NCI-H2029 treated with DMSO at 0.1 percent for 48 hours (cell line): Measurements from ENCODE around the gene ANKRD30B.
"Not testable (repeated sequence)": the region's sequence is repeated elsewhere in the genome, so short reads cannot be mapped to it uniquely, and the experiment has no call there.

Experiments used
- DNase-seq: peaks from one replicate; lab custom pipeline; 2025; lab: John Stamatoyannopoulos, UW

The ANKRD30B gene, protein sequence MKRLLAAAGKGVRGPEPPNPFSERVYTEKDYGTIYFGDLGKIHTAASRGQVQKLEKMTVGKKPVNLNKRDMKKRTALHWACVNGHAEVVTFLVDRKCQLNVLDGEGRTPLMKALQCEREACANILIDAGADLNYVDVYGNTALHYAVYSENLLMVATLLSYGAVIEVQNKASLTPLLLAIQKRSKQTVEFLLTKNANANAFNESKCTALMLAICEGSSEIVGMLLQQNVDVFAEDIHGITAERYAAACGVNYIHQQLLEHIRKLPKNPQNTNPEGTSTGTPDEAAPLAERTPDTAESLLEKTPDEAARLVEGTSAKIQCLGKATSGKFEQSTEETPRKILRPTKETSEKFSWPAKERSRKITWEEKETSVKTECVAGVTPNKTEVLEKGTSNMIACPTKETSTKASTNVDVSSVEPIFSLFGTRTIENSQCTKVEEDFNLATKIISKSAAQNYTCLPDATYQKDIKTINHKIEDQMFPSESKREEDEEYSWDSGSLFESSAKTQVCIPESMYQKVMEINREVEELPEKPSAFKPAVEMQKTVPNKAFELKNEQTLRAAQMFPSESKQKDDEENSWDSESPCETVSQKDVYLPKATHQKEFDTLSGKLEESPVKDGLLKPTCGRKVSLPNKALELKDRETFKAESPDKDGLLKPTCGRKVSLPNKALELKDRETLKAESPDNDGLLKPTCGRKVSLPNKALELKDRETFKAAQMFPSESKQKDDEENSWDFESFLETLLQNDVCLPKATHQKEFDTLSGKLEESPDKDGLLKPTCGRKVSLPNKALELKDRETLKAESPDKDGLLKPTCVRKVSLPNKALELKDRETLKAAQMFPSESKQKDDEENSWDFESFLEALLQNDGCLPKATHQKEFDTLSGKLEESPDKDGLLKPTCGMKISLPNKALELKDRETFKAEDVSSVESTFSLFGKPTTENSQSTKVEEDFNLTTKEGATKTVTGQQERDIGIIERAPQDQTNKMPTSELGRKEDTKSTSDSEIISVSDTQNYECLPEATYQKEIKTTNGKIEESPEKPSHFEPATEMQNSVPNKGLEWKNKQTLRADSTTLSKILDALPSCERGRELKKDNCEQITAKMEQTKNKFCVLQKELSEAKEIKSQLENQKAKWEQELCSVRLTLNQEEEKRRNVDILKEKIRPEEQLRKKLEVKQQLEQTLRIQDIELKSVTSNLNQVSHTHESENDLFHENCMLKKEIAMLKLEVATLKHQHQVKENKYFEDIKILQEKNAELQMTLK (N-terminal part only)

GRCh38 chr18:14747513-14748474 is at the start of gene ANKRD30B:
ANKRD30B (plus strand) TSS chr18:14748172; CDS start chr18:14748420, 248 bp downstream.
- DNase-seq, result no peak

GRCh38 chr18:14701286-14702040 is 46.5 kb upstream of the ANKRD30B start:
- not testable (repeated sequence) for DNase-seq

DNA sequence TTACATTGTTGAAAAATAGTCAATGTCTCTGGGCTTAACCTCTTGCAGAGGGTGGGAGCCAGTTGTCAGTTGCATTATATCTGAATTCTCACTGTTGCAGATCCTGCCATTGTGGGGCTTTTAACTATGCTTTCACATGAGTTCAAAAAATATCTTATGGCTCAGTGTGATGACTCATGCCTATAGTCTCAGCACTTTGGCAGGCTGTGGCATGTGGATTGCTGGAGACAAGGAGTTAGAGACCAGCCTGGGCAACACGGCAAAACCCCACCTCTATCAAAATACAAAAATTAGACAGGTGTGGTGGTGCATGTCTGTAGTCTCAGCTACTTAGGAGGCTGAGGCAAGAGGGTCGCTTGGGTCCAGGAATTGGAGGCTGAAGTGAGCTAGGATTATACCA is 38.2 kb upstream of the ANKRD30B start:
- DNase-seq, result not testable (repeated sequence)

DNA sequence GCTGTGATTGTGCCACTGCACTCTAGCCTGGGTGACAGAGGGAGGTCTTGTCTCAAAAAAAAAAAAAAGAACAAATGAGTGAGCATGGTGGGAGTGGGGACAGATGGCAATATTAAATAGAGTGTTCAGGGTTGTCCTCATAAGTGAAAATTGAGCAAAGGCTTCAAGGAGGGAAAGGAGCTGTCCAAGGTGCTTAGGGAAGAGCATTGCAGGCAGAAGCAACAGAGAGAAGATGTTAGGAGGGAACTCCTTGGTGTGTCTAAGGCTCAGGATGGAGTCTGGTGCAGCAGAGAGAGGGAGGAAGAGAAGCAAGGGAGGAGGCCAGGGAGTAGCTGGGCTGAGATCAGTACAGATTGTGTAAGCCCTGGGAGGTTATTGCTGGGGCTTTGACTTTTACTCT is 26.4 kb upstream of the ANKRD30B start:
- DNase-seq, result not testable (repeated sequence)

GRCh38 chr18:14739056-14739455 is 8.9 kb upstream of the ANKRD30B start:
- not testable (repeated sequence) for DNase-seq

DNA sequence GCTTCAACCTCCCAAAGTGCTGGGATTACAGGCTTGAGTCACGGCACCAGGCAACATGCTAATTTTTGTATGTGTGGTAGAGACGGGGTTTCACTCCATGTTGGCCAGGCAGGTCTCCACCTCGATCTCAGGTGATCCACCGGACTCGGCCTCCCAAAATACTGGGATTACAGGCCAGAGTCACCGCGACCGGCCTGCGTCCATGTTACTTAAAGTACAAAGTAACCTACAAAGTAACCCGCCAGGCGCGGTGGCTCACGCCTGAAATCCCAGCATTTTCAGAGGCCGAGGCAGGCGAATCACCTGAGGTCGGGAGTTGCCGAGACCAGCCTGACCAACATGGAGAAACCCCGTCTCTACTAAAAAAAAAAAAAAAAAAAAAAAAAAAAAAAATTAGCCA is 1.1 kb upstream of the ANKRD30B start:
- DNase-seq, result no peak

DNA sequence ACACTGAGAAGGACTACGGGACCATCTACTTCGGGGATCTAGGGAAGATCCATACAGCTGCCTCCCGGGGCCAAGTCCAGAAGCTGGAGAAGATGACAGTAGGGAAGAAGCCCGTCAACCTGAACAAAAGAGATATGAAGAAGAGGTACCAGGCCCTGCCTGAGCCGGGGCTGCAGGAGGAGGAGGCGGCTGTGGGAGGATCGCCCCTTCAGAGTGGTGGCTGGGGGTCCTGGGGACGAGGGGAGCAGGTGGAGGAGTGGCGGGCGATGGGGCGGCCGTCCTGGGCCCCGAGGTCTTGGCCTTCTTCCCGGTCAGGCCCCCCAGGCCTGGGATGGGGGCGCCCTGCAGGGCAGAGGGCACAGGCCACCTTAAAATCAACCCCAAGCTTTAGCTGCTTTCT is 524 bp downstream of the ANKRD30B start:
- DNase-seq, result no peak

- not testable (repeated sequence) for DNase-seq
Measured at GRCh38 chr18:14763566-14763965, 15.6 kb downstream of the ANKRD30B start.

- no peak for DNase-seq
Measured at GRCh38 chr18:14767474-14767873, 19.5 kb downstream of the ANKRD30B start.

GRCh38 chr18:14768241-14768640 is 20.3 kb downstream of the ANKRD30B start:
- no peak for DNase-seq

DNA sequence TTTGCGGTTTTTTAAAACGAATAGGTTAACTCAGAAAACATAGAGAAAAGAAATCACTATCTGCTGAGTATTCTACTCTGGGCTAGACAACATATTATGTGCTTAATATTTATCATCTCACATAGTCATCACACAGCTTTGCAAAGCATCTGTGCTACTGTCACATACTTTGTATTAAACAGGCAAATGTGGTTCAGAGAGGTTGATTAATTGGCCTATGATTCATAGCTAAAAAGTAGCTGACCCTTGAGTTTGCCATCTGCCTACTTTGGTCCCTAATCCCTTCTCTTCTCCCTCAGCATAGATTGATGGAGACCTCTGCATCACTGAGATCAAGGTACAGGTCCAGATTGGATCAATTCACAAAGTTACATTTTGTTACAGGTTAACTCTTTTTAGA is 21.4 kb downstream of the ANKRD30B start:
- DNase-seq, result no peak

DNA sequence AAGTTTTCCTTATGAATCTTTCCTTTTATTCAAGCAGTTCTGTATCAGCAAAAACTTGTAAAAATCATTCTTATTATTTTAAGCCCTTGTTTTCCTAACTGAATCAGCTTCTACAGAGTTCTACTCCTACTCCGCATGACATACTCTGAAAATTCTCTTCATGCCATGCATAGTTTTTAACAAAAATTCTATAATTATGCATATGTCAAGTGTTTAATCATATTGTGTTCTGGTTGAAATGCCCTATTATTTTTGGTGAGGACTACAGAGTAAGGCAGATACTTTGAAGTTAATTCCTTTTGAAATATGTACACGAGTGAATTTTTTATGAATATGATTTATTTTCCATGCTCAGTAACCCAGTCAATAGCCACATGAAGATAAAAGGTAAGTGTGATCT is 28.8 kb downstream of the ANKRD30B start:
- DNase-seq, result no peak

- DNase-seq, result no peak
Measured at GRCh38 chr18:14781671-14782070, 33.7 kb downstream of the ANKRD30B start.

DNA sequence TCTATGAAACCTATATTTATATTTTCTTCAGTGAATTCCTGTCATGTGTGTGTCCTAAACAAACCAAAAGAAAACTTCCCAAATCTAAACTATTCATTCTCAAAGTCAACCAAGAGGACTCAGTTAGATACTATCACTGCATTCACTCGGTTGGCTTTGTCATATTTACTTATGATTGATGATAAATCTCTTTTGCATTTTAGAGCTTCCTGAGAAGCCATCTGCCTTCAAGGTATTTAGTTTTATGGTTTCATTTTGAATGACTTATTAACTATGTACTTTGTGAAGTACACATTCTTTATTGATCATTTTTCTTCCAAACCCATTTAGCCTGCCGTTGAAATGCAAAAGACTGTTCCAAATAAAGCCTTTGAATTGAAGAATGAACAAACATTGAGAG is 36.2 kb downstream of the ANKRD30B start:
- DNase-seq, result no peak

- DNase-seq, result not testable (repeated sequence)
Measured at GRCh38 chr18:14796876-14797275, 48.9 kb downstream of the ANKRD30B start.

GRCh38 chr18:14797969-14798764 is 50.2 kb downstream of the ANKRD30B start:
- DNase-seq, result not testable (repeated sequence)

DNA sequence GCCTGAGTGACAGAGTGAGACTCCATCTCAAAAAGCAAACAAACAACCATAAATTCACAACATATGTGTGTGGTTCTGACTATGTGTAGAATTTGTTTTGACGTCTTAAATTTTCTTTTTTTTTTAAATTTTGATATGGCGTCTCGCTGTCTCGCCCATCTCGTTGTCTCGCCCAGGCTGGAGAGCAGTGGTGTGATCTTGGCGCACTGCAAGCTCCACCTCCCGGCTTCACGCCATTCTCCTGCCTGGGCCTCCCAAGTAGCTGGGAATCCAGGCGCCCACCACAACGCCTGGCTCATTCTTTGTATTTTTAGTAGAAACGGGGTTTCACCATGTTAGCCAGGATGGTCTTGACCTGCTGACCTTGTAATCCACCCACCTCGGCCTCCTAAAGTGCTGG is 63.1 kb downstream of the ANKRD30B start:
- not testable (repeated sequence) for DNase-seq

GRCh38 chr18:14826972-14827632 is 79.1 kb downstream of the ANKRD30B start:
- not testable (repeated sequence) for DNase-seq

DNA sequence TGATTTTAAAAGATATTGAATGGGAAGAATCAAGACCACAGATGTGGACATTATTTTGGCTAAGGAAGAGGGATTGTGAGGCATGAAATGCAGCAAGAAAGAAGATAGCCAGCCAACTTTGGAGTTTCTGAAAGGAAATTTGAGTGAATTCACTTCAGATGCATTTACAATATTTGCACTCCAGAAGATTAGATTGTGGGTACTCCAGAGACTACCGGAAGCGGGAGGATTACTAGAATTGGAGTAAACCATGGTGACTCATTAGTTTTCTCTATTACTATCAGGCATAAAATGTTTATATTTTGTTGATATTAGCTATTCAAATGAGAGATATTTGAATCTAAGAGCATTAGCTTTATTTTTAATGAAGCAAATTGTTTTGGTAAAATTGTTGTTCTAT is 93.6 kb downstream of the ANKRD30B start:
- not testable (repeated sequence) for DNase-seq
